GM18499 (cell line): Measurements from ENCODE around the gene CFAP410.

Experiments used
- ATAC-seq: cut with Tn5 transposase; IDR thresholded peaks from one replicate; pipeline ENCODE4 v1.9.1; 2021; ENCODE audit warnings: moderate number of reproducible peaks; ENCODE audit not compliant: insufficient read depth, unreplicated experiment

CFAP410 gene

GRCh38 chr21:44338971-44339910 is at the start of gene CFAP410:
TSS of gene CFAP410 (minus strand) at chr21:44339390. CDS start at chr21:44339194, 196 bp downstream.
- peak; percentile 54 for ATAC-seq

DNA sequence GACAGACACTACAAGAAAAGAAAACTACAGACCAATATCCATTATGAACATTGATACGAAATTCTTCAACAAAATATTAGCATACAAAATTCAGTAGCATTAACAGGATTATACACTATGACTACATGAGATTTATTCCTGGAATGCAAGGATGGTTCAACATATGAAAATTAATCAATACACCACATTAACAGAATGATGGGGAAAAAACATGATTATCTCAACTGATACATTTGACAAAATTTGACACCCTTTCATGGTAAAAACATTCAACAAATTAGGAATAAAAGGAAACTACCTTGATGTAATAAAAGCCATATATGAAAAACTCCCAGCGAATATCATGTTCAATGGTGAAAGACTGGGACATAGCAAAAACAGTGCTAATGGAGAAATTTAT is 45.8 kb upstream of the CFAP410 start:
- ATAC-seq = no peak

DNA sequence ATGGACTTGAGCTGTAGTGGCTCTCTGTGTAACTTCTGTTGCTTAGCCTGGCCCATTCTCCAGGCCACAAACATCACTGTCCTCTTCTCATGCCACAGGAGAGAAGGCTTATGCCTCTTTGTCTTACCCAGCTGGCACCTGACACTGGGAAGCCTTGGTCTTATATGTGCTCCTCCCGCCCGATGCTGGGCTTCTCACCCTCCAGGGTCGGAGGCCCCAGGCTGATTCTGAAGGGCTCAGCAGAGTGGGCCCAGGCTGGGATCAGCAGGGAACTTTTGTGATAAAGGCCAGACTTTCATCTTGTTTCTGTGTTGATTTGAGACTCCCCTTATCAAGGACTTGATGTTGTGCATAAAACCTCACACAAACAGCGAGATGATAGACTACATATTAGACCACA is 44.0 kb upstream of the CFAP410 start:
- ATAC-seq = no peak

DNA sequence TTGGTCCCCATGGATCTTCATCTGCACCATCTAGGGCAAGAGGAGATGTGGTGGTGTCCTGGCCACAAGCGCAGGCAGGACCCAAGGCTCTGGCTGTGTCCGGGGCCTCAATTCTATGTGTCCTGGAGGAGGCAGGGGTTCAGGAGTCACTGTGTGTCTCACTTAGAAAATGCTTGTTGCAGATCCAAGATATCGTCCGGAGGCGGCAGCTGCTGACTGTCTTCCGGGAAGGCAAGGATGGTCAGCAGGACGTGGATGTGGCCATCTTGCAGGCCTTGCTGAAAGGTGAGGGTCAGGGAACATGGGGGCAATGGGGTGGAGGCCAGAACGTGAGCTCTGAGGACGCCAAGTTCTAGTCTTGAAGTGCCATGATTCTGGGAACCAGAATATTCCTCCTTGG is 43.3 kb upstream of the CFAP410 start:
- no peak for ATAC-seq

- no peak for ATAC-seq
These were observed 42.7 kb upstream of the CFAP410 start for GRCh38 chr21:44381874-44382273.

DNA sequence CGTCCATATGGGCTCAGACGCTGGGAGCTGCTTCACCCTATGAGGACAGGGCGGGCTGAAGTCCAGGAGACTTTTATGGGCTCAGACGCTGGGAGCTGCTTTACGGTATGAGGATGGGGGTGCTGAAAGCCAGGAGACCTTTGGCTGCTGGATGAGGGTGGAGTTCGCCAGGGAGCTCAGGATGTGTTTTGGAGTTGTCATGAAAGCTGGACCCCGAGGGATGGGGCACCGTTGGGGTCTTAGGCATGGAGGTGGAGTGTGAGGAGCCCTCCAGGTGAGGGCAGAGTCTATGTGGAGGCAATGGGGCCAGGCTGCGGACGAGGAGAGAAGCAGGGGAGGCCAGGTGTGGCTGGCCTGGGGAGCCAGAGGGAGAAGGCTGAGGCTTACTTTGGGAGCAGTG is 41.7 kb upstream of the CFAP410 start:
- no peak for ATAC-seq

DNA sequence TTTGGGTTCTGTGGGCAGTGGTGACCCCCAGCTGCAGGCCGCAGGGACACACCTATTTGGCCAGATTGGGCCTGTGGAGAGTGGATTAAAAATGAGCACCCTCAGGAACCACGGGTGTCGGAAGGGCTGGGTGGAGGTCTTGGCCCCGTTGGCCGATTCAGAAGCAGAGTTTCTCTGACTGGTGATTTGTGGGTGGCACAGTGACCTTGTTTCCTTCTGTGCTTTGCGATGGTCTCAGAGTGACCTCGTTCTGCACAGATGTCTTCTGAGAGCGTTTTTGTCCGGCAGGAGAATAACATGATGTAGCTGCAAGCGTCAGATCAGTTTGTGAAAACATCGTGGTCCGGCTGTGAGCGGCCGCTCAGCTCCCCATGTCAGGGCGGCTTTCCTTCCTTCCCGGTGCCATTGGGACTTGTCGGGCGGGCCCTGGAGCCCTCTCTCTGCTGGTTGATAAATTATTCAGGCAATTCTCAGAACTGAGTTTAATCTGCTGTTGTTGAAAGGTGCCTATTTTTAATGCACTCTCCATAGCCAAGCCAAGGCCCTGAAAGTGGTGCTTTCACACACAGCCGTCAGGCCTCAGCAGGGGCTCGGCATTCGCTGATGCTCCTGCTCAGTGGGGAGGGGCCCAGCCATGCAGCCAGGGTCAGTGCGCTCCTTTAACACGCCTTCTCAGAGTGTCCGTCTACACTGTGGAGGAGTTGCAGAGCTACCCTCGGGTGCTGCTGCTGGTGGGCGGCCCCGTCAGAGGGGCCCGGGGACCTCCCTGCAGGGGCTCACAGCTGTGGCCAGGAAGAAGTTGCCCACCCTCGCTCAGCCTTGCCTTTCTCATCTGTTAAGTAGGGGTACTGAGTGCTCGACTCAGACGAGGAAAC is 41.0 kb upstream of the CFAP410 start:
- ATAC-seq = no peak

DNA sequence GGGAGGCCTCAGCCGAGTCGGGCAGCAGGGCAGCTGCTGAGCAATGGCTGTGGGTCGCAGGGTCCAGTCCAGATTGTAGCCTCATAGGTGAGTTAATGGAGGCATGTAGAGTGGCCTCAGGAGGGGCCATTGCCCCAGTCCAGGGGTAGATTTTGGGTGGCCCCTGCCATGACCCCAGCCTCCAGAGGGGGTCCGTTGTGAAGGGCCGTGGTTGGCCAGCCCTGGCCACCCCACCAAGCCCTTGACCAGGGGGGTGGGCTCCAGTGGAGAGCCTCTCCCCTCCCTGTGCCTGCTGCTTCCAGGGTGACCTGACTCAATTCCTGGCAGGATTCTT is 40.3 kb upstream of the CFAP410 start:
- no peak for ATAC-seq

- no peak for ATAC-seq
These were observed 39.7 kb upstream of the CFAP410 start for GRCh38 chr21:44378646-44379514.

GRCh38 chr21:44377922-44378645 is 38.9 kb upstream of the CFAP410 start:
- no peak for ATAC-seq

DNA sequence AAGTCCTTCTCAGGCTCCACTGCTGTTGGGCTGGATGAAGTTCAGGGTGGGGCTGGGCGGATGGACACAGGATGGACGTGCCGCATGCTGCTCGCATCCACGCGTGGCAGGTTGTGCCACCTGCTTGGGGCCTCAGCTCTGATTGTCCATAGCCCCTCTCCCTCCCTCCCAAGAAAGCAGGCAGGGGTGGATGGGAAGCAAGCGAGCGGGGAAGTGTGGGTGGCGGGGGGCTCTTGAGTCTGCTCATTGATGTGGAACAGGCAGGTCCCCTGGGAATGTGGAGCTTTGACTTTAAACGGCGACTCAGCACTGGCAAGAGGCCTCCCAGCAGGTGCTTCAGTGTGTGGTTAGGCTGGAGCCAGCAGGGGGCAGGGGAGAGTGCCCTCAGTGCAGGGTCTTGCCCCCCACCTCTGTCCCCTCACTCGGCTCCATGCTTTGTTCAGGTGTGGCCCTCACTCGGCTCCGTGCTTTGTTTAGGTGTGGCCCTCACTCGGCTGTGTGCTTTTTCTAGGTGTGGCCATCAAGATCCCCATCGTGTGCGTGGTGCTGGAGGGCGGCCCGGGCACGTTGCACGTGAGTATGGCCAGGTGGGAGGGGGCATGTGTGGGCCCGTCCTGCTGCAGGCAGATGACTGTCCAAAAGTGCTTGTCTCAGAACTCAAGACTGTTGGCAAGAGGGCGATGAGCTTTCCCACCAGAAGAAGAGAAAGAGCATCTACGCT is 38.2 kb upstream of the CFAP410 start:
- ATAC-seq = no peak

GRCh38 chr21:44376606-44377005 is 37.4 kb upstream of the CFAP410 start:
- ATAC-seq = no peak

DNA sequence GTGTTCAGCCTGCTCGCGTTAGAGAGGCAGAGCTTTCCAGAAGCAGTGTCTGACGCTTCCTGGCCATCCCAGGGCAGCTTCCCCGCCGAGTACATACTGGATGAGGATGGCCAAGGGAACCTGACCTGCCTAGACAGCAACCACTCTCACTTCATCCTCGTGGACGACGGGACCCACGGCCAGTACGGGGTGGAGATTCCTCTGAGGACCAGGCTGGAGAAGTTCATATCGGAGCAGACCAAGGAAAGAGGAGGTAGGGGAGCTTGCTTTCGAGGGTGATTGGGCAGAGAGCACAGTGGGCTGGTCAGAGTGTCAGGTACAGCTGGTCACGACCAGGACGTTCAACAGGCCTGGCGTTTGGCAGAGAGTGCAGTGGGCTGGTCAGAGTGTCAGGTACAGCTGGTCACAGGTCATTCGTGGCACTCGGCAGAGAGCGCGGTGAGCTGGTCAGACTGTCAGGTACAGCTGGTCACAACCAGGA is 36.6 kb upstream of the CFAP410 start:
- ATAC-seq = no peak

GRCh38 chr21:44375281-44375651 is 36.1 kb upstream of the CFAP410 start:
- no peak for ATAC-seq

DNA sequence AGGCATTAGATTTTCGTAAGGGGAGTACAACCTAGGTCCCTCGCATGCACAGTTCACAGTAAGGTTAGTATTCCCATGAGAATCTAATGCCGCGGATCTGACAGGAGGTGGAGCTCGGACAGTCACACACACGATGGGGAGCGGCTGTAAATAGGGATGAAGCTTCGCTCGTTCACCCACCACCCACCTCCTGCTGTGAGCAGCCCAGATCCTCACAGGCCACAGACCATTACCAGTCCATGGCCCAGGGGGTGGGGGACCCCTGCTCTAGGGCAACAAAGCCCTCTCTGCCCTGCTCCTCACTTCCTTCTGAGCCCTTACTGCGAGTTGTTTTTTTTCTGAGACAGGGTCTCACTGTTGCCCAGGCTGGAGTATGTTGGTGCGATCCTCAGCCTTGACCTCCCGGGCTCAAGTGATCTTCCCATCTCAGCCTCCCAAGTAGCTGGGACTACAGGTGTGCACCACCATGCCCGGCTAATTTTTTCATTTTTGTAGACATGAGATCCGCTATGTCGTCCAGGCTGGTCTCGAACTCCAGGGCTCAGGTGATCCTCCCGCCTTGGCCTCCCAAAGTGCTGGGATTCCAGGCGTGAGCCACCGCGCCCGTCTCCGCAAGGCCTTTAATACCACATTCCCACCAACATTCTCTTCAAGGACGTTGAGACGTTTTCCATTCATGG is 35.6 kb upstream of the CFAP410 start:
- ATAC-seq = no peak

DNA sequence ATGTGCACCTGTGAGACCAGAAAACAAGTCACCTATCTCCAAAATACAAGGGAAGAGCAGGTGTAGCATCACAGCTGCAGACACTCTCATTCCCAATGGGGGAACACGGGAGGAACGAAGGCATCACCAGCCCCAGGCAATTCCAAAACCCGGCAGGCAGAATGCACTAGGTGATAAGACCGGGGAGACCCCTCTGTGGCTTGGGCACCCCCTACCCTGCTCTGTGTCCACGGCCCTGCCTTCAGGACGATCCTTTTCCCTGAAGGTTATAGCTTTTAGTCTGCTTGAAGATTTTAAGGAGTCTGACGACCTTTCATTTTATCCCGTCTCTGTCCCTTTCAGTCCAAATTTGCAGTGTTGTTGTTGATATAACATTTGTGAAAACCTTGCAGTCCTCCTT is 33.4 kb upstream of the CFAP410 start:
- ATAC-seq = no peak

DNA sequence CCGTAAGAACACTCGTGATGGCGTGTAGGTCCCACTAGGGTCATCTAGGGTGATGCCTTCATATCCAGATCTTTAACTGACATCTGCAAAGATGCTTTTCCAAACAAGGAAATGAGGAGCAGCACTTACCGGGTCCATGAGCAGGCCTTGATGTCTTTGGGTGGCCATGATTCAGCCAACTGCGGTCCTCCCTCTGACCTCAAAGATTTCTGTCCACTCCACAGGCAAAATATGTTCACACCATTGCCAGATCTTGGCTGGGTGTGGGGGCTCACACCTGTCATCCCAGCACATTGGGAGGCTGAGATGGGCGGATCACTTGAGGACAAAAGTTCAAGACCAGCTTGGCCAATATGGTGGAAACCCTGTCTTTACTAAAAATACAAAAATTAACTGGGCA is 32.4 kb upstream of the CFAP410 start:
- no peak for ATAC-seq

DNA sequence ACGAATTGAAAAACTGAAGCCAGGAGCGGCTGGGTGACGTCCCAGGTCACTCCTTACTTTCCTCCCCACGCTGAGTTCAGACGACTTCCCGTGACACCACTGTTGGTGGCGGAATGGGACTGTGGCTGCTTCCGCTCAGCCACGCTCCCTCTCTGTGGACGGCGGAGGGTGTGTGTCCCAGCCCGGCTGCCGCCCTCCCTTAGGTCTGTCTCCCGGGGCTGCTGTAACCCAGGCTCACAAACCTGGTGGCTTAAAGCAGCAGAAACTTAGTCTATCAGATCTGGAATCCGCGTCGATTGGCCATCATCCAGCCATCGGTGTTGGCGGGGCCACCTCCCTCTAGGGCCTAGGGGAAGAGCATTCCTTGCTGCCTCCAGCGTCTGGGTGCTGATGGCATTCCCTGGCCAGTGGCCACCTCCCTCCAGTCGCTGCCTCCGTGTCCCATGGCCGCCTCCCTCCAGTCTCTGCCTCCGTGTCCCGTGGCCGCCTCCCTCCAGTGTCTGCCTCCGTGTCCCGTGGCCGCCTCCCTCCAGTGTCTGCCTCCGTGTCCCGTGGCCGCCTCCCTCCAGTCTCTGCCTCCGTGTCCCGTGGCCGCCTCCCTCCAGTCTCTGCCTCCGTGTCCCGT is 31.7 kb upstream of the CFAP410 start:
- ATAC-seq = no peak
